Neural cell (in vitro differentiated cells): Measurements from ENCODE around the gene NCAPD3. TPM values are rescaled to one million over a fixed set of nuclear protein-coding genes. Genes with fewer than 3 reads are reported as not detected.
"Not testable (repeated sequence)": the region's sequence is repeated elsewhere in the genome, so short reads cannot be mapped to it uniquely, and the experiment has no call there.

ENCODE experiments used
- H2AFZ ChIP-seq: fragments of 200-600, 300-800 bp; sonication (generic), shearing (Covaris generic); 2 replicates; pipeline ENCODE4 v1.6.0; 2014; ENCODE audit warnings: low read depth, mild to moderate bottlenecking, antibody characterized with exemption, low read length, moderate library complexity
- H3F3A ChIP-seq: fragments of 200-600 bp; shearing (Covaris generic); 2 replicates; pipeline ENCODE4 v1.6.1; 2016; ENCODE audit warnings: mild to moderate bottlenecking, moderate library complexity, mixed read lengths, antibody characterized with exemption, low read length; ENCODE audit not compliant: insufficient read depth, poor library complexity, severe bottlenecking
- H3K27ac ChIP-seq: fragments of 200-600, 300-800 bp; sonication (generic), shearing (Covaris generic); 2 replicates; pipeline ENCODE4 v1.5.1; 2014; ENCODE audit warnings: mild to moderate bottlenecking, low read length, moderate library complexity
- H3K27me3 ChIP-seq: fragments of 300-800, 200-600 bp; sonication (generic), shearing (Covaris generic); 2 replicates; pipeline ENCODE4 v1.6.0; 2014; ENCODE audit warnings: mild to moderate bottlenecking, low read depth, low read length, moderate library complexity; ENCODE audit not compliant: insufficient read depth
- H3K36me3 ChIP-seq: fragments of 300-800, 200-600 bp; sonication (generic), shearing (Covaris generic); 2 replicates; pipeline ENCODE4 v1.5.1; 2014; ENCODE audit warnings: mild to moderate bottlenecking, antibody characterized with exemption, low read length, moderate library complexity; ENCODE audit not compliant: insufficient read depth
- H3K4me2 ChIP-seq: fragments of 300-800, 200-600 bp; sonication (generic), shearing (Covaris generic); 2 replicates; pipeline ENCODE4 v1.6.0; 2014; ENCODE audit warnings: mild to moderate bottlenecking, low read length
- H3K4me3 ChIP-seq: fragments of 300-800, 200-600 bp; sonication (generic), shearing (Covaris generic); 2 replicates; pipeline ENCODE4 v1.5.1; 2014; ENCODE audit warnings: mild to moderate bottlenecking, low read length, moderate library complexity
- H3K79me2 ChIP-seq: fragments of 200-600 bp; shearing (Covaris generic); replicated peaks from 2 replicates; pipeline ENCODE4 v1.6.0; 2014; ENCODE audit warnings: mild to moderate bottlenecking, low read length, moderate library complexity; ENCODE audit not compliant: insufficient read depth
- H3K9ac ChIP-seq: fragments of 300-800, 200-600 bp; sonication (generic), shearing (Covaris generic); 2 replicates; pipeline ENCODE4 v1.6.1; 2016; ENCODE audit warnings: mild to moderate bottlenecking, low read length, mixed read lengths
- H3K9me2 ChIP-seq: fragments of 200-600 bp; shearing (Covaris generic); 2 replicates; pipeline ENCODE4 v1.6.1; 2016; ENCODE audit warnings: mild to moderate bottlenecking, low read length, mixed read lengths; ENCODE audit not compliant: insufficient read depth
- H3K9me3 ChIP-seq: fragments of 200-600, 300-800 bp; sonication (generic), shearing (Covaris generic); 2 replicates; pipeline ENCODE4 v1.6.1; 2016; ENCODE audit warnings: mild to moderate bottlenecking, mixed run types, low read length, moderate library complexity, mixed read lengths
- H4K20me1 ChIP-seq: fragments of 200-600 bp; shearing (Covaris generic); 2 replicates; pipeline ENCODE4 v1.6.1; 2016; ENCODE audit warnings: mild to moderate bottlenecking, mixed run types; ENCODE audit not compliant: insufficient read depth
- EP300 ChIP-seq: fragments of 450-650 bp; conservative IDR thresholded peaks from 2 replicates; pipeline ENCODE4 v1.6.1; 2014; ENCODE audit warnings: antibody characterized with exemption, mild to moderate bottlenecking, moderate library complexity; ENCODE audit not compliant: poor library complexity, severe bottlenecking
- EZH2 ChIP-seq: fragments of 200-600, 300-800 bp; shearing (Covaris generic), sonication (generic); IDR thresholded peaks from 2 replicates; pipeline ENCODE4 v1.6.1; 2014; ENCODE audit warnings: antibody characterized with exemption, low read length, borderline replicate concordance, mild to moderate bottlenecking; ENCODE audit not compliant: insufficient read depth, poor library complexity, severe bottlenecking
- MXI1 ChIP-seq: fragments of 450-650 bp; conservative IDR thresholded peaks from 2 replicates; pipeline ENCODE4 v1.6.1; 2014; ENCODE audit warnings: antibody characterized with exemption, mild to moderate bottlenecking; ENCODE audit not compliant: poor library complexity, severe bottlenecking
- POLR2AphosphoS5 ChIP-seq: IDR thresholded peaks from 2 replicates; pipeline ENCODE4 v1.6.1; 2012
- RAD21 ChIP-seq: fragments of 450-650 bp; conservative IDR thresholded peaks from 2 replicates; pipeline ENCODE4 v1.6.1; 2014; ENCODE audit warnings: antibody characterized with exemption, mild to moderate bottlenecking, moderate library complexity
- SMC3 ChIP-seq: fragments of 450-650 bp; conservative IDR thresholded peaks from 2 replicates; pipeline ENCODE4 v1.6.1; 2014; ENCODE audit warnings: antibody characterized with exemption, mild to moderate bottlenecking, moderate library complexity; ENCODE audit not compliant: poor library complexity
- TAF1 ChIP-seq: IDR thresholded peaks from 2 replicates; pipeline ENCODE4 v1.6.1; 2012; ENCODE audit warnings: low read depth
- polyA plus RNA-seq: library from polyadenylated mRNA; depleted of rRNA; stranded (reverse); fragments of >200 nt; gene quantifications from 2 replicates; pipeline ENCODE4 v1.2.3, GENCODE V29; 2014
- TF ChIP-seq, protein P1 (sequence below): fragments of 450-650 bp; IDR thresholded peaks from 2 replicates; pipeline ENCODE4 v1.5.1; 2014; ENCODE audit warnings: antibody characterized with exemption, mild to moderate bottlenecking, moderate library complexity; ENCODE audit not compliant: poor library complexity, severe bottlenecking
- TF ChIP-seq, protein P2 (sequence below): IDR thresholded peaks from 2 replicates; pipeline ENCODE4 v1.6.1; 2012; ENCODE audit warnings: borderline replicate concordance

The NCAPD3 gene
- polyA plus RNA-seq, 1 donor from 2014 or later = 11.9 TPM

DNA sequence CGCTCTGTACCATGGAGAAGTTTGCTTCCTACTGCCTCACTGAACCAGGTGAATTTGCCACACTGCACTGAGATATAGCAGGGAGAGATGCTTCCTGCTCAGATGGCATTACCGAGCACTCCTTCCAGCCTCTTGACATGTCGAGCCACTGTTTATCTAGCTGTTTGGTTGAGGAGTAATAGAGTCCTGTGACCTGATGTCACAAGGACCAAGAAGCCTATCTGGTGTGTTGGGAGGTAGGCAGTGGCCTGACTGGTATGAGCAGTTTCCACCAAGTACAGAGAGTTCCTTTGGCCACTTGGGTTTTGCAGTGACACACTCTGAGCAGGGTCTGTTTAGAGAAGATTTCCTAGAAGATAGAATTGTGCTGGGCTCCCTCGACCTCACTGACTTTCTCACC lies 34.8 kb upstream of the NCAPD3 start:
- Histone ChIP-seq H3K9me2 (no peaks in the 10 kb centered on the region), H2AFZ (no peak overlapping the region), H3K4me2 (no peak overlapping the region), H3K36me3 (no peaks in the 10 kb centered on the region), H3K79me2 (peaks cover 10% of the 10 kb centered on the region), H3K9me3 (no peaks in the 10 kb centered on the region), H3F3A (no peaks in the 10 kb centered on the region), H3K27ac (no peak overlapping the region), H3K4me3 (no peak overlapping the region), H3K27me3 (no peaks in the 10 kb centered on the region), H4K20me1 (no peaks in the 10 kb centered on the region), H3K9ac (no peak overlapping the region)
- TF ChIP-seq, protein P1, sequence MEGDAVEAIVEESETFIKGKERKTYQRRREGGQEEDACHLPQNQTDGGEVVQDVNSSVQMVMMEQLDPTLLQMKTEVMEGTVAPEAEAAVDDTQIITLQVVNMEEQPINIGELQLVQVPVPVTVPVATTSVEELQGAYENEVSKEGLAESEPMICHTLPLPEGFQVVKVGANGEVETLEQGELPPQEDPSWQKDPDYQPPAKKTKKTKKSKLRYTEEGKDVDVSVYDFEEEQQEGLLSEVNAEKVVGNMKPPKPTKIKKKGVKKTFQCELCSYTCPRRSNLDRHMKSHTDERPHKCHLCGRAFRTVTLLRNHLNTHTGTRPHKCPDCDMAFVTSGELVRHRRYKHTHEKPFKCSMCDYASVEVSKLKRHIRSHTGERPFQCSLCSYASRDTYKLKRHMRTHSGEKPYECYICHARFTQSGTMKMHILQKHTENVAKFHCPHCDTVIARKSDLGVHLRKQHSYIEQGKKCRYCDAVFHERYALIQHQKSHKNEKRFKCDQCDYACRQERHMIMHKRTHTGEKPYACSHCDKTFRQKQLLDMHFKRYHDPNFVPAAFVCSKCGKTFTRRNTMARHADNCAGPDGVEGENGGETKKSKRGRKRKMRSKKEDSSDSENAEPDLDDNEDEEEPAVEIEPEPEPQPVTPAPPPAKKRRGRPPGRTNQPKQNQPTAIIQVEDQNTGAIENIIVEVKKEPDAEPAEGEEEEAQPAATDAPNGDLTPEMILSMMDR = no peak
- no peak for TF ChIP-seq TAF1
- TF ChIP-seq POLR2AphosphoS5 = no peak
- no peak for TF ChIP-seq SMC3
- TF ChIP-seq EZH2 = no peak
- TF ChIP-seq RAD21 = no peak
- no peak for TF ChIP-seq MXI1
- TF ChIP-seq, protein P2, sequence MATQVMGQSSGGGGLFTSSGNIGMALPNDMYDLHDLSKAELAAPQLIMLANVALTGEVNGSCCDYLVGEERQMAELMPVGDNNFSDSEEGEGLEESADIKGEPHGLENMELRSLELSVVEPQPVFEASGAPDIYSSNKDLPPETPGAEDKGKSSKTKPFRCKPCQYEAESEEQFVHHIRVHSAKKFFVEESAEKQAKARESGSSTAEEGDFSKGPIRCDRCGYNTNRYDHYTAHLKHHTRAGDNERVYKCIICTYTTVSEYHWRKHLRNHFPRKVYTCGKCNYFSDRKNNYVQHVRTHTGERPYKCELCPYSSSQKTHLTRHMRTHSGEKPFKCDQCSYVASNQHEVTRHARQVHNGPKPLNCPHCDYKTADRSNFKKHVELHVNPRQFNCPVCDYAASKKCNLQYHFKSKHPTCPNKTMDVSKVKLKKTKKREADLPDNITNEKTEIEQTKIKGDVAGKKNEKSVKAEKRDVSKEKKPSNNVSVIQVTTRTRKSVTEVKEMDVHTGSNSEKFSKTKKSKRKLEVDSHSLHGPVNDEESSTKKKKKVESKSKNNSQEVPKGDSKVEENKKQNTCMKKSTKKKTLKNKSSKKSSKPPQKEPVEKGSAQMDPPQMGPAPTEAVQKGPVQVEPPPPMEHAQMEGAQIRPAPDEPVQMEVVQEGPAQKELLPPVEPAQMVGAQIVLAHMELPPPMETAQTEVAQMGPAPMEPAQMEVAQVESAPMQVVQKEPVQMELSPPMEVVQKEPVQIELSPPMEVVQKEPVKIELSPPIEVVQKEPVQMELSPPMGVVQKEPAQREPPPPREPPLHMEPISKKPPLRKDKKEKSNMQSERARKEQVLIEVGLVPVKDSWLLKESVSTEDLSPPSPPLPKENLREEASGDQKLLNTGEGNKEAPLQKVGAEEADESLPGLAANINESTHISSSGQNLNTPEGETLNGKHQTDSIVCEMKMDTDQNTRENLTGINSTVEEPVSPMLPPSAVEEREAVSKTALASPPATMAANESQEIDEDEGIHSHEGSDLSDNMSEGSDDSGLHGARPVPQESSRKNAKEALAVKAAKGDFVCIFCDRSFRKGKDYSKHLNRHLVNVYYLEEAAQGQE = no peak
- no peak for TF ChIP-seq EP300

DNA sequence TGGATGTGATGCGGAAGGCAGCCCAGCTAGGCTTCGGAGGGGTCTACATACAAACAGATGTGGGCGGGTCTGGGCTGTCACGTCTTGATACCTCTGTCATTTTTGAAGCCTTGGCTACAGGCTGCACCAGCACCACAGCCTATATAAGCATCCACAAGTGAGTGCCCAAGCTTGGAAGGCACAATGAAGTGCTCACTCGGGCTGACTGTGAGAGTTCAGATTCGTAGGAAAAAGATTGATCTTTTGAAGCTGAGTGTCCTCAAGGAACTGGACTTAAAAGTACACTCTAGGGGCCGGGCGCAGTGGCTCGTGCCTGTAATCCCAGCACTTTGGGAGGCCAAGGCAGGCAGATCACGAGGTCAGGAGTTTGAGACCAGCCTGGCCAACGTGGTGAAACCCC lies 33.3 kb upstream of the NCAPD3 start:
- Histone ChIP-seq H3F3A (no peaks in the 10 kb centered on the region), H3K9me3 (no peaks in the 10 kb centered on the region), H3K4me3 (no peak overlapping the region), H3K27ac (no peak overlapping the region), H3K9me2 (no peaks in the 10 kb centered on the region), H3K79me2 (peaks cover 10% of the 10 kb centered on the region), H3K36me3 (no peaks in the 10 kb centered on the region), H3K9ac (no peak overlapping the region), H3K4me2 (no peak overlapping the region), H2AFZ (no peak overlapping the region), H4K20me1 (no peaks in the 10 kb centered on the region), H3K27me3 (no peaks in the 10 kb centered on the region)
- TF ChIP-seq POLR2AphosphoS5 (no peak), SMC3 (no peak), EZH2 (no peak), MXI1 (no peak)

DNA sequence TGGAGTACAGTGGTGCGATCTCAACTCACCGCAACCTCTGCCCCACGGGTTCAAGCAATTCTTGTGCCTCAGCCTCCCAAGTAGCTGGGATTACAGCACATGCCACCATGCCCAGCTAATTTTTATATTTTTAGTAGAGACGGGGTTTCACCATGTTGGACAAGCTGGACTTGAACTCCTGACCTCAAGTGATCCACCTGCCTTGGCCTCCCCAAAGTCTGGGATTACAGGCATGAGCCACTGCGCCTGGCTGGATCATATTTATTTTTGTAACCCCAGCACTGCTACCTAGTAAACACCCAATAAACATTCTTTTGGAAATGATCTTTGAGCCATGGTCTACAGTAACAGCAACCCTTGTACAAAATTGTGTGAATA lies 31.4 kb upstream of the NCAPD3 start:
- H3K4me2 ChIP-seq, H3K27me3 ChIP-seq, H3K9ac ChIP-seq, H3K27ac ChIP-seq, H3F3A ChIP-seq, H3K36me3 ChIP-seq, H2AFZ ChIP-seq, H3K9me3 ChIP-seq, H3K9me2 ChIP-seq, H4K20me1 ChIP-seq, H3K4me3 ChIP-seq: not testable (repeated sequence)
- peaks cover 10% of the 10 kb centered on the region for H3K79me2 ChIP-seq
